ENCODE measurements around the gene ZBTB25. TPM values are rescaled to one million over a fixed set of nuclear protein-coding genes. Genes with fewer than 3 reads are reported as not detected.
A peak's percentile ranks its signal among the peaks of the same experiment; 100 is the strongest.

The ZBTB25 gene
- total and polyA plus RNA-seq, 12 donors: 4.4 to 17.2 (median 11.0) TPM

DNA sequence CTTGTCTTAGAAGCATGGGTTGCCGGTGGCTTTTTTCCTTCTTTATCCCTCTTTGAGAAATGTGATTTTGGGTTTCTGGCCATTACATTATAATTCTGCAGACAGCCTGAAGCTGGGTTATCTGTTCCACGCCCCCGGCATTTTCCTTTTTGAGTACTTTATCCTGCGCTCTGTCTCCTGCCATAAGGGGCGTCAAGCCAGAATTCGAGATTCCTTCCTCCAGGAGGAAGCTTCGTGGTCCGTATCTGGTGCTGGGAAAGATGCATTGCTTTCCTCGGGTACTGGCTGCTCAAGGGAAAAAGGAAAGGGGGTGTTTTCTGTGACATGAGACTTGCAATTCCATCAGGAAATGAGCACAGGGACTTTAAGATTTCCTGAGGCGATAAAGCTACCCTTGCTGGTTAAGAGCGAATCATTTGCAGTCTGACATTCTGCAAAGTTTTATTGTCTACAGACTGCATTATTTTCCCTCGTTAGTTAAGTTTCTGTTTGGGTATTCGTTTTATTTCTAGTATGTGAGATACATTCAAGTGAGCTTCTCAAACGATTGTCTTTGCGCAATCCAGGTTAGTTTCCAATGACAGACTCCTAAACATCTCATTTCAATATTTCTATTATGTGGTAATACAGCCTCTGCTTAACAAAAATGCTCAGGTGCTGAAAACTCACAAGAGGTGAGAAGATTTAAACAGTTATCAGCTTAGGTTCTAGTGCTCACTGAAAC is 37.6 kb downstream of the ZBTB25 start:
- intact Hi-C loops (cut with DNase I): no loop called here
- H3K9me3 ChIP-seq (replicated peaks in 1 of 3): no peaks in the 10 kb centered on the region
- peak in 6 of 7 donors; percentile 20 to 62 (median 26) for DNase-seq
- WGBS, 4 donors: 8% methylated on average over 15 of the region's 15 CpGs
- TF ChIP-seq, protein P1, sequence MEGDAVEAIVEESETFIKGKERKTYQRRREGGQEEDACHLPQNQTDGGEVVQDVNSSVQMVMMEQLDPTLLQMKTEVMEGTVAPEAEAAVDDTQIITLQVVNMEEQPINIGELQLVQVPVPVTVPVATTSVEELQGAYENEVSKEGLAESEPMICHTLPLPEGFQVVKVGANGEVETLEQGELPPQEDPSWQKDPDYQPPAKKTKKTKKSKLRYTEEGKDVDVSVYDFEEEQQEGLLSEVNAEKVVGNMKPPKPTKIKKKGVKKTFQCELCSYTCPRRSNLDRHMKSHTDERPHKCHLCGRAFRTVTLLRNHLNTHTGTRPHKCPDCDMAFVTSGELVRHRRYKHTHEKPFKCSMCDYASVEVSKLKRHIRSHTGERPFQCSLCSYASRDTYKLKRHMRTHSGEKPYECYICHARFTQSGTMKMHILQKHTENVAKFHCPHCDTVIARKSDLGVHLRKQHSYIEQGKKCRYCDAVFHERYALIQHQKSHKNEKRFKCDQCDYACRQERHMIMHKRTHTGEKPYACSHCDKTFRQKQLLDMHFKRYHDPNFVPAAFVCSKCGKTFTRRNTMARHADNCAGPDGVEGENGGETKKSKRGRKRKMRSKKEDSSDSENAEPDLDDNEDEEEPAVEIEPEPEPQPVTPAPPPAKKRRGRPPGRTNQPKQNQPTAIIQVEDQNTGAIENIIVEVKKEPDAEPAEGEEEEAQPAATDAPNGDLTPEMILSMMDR (IDR thresholded peaks at IDR 0.05): peak in 3 of 6 experiments; percentile 10 to 44 (median 14)
- no peak for TF ChIP-seq POLR2A (IDR thresholded peaks at IDR 0.05)
- peak overlapping the region in 3 of 4 donors; percentile 28 to 91 (median 65) for H3K4me3 ChIP-seq
- H3K27ac ChIP-seq: peak overlapping the region in 3 of 5 donors; percentile 8 to 68 (median 63)
- H3K36me3 ChIP-seq (replicated peaks in 1 of 2): no peaks in the 10 kb centered on the region
- H3K27me3 ChIP-seq: no peaks in the 10 kb centered on the region
- peaks cover 9 to 12% of the 10 kb centered on the region in 2 donors for H3K4me1 ChIP-seq (replicated peaks in 1 of 2)

DNA sequence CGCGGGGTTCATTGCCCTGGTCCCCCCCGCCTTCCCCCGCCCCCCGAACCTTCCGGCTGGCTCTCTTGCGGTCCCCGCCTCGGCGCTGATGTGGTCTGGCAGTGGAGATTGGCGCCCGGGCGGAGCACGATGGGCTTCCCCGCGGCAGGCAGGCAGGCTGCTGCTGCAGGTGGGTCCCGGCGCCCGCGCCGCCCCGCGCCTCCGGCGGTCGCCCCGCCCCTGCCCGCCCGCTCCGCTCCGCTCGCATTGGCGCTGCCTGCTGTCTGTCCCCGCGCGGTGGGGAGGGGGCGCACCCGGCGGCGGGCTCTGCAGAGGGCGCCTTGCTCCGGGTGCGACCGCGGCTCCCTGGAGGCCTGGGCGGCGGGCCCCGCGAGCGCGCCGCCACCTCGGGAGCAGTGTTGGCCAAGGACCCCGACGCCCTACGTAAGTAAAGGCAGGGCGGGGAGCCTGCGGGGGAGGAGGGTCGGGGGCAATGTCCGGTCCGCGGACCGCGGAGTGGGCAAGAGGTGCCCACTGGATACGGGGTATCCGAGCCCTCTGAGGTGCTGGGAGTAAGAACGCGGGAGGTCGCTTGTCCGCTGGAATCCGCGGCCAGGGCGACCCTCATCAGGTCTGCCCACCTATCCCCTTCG is 38.3 kb downstream of the ZBTB25 start, which contains the start of gene AKAP5:
AKAP5 (plus strand) TSS at position 309 of the 632 bp plus-strand sequence. CDS start 2,896 bp downstream, outside the sequence.
- no peaks in the 10 kb centered on the region for H3K9me3 ChIP-seq (replicated peaks in 1 of 3)
- TF ChIP-seq, protein P1 (IDR thresholded peaks at IDR 0.05): no peak
- TF ChIP-seq POLR2A (IDR thresholded peaks at IDR 0.05): no peak
- intact Hi-C loops (cut with DNase I): no loop called here
- H3K4me1 ChIP-seq (replicated peaks in 1 of 2): peaks cover 9 to 12% of the 10 kb centered on the region in 2 donors
- peak within 1 kb of the TSS in 3 of 5 donors; percentile 8 to 68 (median 63) for H3K27ac ChIP-seq
- DNase-seq: peak in 6 of 7 donors; percentile 31 to 80 (median 50)
- 0 to 1% (median 0%) methylated on average over 19 to 74 of the region's 74 CpGs for WGBS, 4 donors
- H3K36me3 ChIP-seq (replicated peaks in 1 of 2): no peaks in the 10 kb centered on the region
- no peaks in the 10 kb centered on the region for H3K27me3 ChIP-seq
- peak within 1 kb of the TSS in 3 of 4 donors; percentile 28 to 91 (median 65) for H3K4me3 ChIP-seq

DNA sequence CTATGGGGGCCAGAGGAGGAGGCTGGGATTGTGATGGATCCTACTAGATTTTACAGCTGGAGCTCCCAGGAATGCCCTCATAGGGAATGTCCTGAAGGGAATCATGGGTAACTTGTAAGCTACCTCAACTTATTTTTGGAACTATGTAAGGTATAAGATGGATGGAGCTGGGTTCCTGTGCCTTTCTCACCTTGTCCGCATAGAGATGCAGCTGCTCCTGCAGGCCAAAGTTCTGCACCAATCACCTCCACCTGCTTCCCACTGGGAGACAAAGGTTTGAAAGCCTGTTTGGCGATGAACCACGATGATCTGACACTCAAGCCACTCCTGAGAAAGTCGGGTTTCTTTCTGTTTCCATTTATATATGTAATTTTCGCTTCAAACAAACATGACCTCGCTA is 39.0 kb downstream of the ZBTB25 start:
- peak overlapping the region in 2 of 4 donors; percentile 65 to 91 for H3K4me3 ChIP-seq
- 15 to 24% (median 22%) methylated on average over 6 of the region's 6 CpGs for WGBS, 4 donors
- H3K36me3 ChIP-seq (replicated peaks in 1 of 2): no peaks in the 10 kb centered on the region
- no peaks in the 10 kb centered on the region for H3K27me3 ChIP-seq
- peaks cover 9 to 12% of the 10 kb centered on the region in 2 donors for H3K4me1 ChIP-seq (replicated peaks in 1 of 2)
- intact Hi-C loops (cut with DNase I): no loop called here
- H3K27ac ChIP-seq: peak overlapping the region in 2 of 5 donors; percentile 7 to 12
- DNase-seq: no peak
- TF ChIP-seq POLR2A (IDR thresholded peaks at IDR 0.05): no peak
- TF ChIP-seq, protein P1 (IDR thresholded peaks at IDR 0.05): no peak
- no peaks in the 10 kb centered on the region for H3K9me3 ChIP-seq (replicated peaks in 1 of 3)

DNA sequence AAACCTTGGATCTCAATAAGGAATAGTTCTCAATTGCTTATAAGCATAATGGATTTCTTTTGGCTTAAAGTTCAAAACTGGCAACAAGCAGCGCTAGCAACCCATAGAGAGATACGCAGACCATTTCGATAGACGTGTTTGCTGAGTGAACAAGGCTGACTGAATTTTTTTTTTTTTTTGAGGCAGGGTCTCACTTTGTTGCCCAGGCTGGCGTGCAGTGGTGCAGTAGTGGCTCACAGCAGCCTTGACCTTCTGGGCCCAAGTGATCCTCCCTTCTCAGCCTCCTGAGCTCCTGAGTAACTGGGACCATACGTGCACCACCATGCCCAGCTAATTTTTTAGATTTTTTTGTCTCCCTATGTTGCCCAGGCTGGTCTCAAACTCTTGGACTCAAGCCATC is 39.8 kb downstream of the ZBTB25 start:
- TF ChIP-seq, protein P1 (IDR thresholded peaks at IDR 0.05): no peak
- Histone ChIP-seq H3K27me3 (no peaks in the 10 kb centered on the region), H3K27ac (no peak overlapping the region), H3K4me3 (no peak overlapping the region), H3K4me1 (replicated peaks in 1 of 2) (peaks cover 9 to 12% of the 10 kb centered on the region in 2 donors), H3K36me3 (replicated peaks in 1 of 2) (no peaks in the 10 kb centered on the region), H3K9me3 (replicated peaks in 1 of 3) (no peaks in the 10 kb centered on the region)
- 91 to 96% (median 95%) methylated on average over 6 of the region's 6 CpGs for WGBS, 4 donors
- DNase-seq: no peak
- intact Hi-C loops (cut with DNase I): no loop called here

All from adrenal gland (tissue), 12 donors.